Stimulated activated CD4-positive, alpha-beta T cell treated with anti-CD3 and anti-CD28 coated beads, Interleukin-1b, Interleukin-23, amount 100 ng/mL, for 4 hours (primary cell): ENCODE results near the gene RPS18.

Source experiments
- DNase-seq, 2 donors: peaks; one replicate each; pipeline ENCODE4 v3.0.0-alpha.2; 2020; ENCODE audit warnings: low read depth in 2 of 2

The RPS18 gene

GRCh38 chr6:33289784-33290315 lies 18.0 kb downstream of the RPS18 start:
- DNase-seq = no peak

GRCh38 chr6:33290459-33290858 lies 18.6 kb downstream of the RPS18 start:
- no peak for DNase-seq

- no peak for DNase-seq
Measured at GRCh38 chr6:33292996-33293682, 21.3 kb downstream of the RPS18 start.

- DNase-seq = no peak
Measured at GRCh38 chr6:33294086-33294823, 22.4 kb downstream of the RPS18 start.

- DNase-seq = no peak
Measured at GRCh38 chr6:33295621-33296369, 23.9 kb downstream of the RPS18 start.

GRCh38 chr6:33296797-33297405 lies 25.0 kb downstream of the RPS18 start:
- DNase-seq = no peak

GRCh38 chr6:33297406-33297955 lies 25.6 kb downstream of the RPS18 start:
- DNase-seq = no peak

GRCh38 chr6:33297956-33298772 lies 26.3 kb downstream of the RPS18 start:
- DNase-seq = peak; percentile 24 to 33

- peak; percentile 46 to 57 for DNase-seq
Measured at GRCh38 chr6:33298773-33299236, 26.9 kb downstream of the RPS18 start, which contains the start of gene RGL2. TSS of gene RGL2 (minus strand) at chr6:33298942. CDS start at chr6:33298610, 332 bp downstream.

GRCh38 chr6:33299237-33299944 lies 27.5 kb downstream of the RPS18 start:
- DNase-seq = peak; percentile 90 to 93

GRCh38 chr6:33301877-33302276 lies 30.0 kb downstream of the RPS18 start:
- DNase-seq = no peak

- DNase-seq = no peak
Measured at GRCh38 chr6:33304216-33304615, 32.3 kb downstream of the RPS18 start.

- DNase-seq = no peak
Measured at GRCh38 chr6:33305052-33305451, 33.2 kb downstream of the RPS18 start.

GRCh38 chr6:33306356-33306755 lies 34.5 kb downstream of the RPS18 start:
- no peak for DNase-seq

- peak; percentile 67 to 75 for DNase-seq
Measured at GRCh38 chr6:33312361-33313104, 40.7 kb downstream of the RPS18 start.

- peak; percentile 46 to 47 for DNase-seq
Measured at GRCh38 chr6:33313105-33313708, 41.3 kb downstream of the RPS18 start.

- peak; percentile 74 for DNase-seq
Measured at GRCh38 chr6:33313709-33314514, 42.0 kb downstream of the RPS18 start, which contains the start of gene TAPBP. TSS of gene TAPBP (minus strand) at chr6:33314078. CDS start at chr6:33314041, 37 bp downstream.

- DNase-seq = peak; percentile 53
Measured at GRCh38 chr6:33314515-33314942, 42.7 kb downstream of the RPS18 start.
